Body of pancreas (tissue), 4 donors: Measurements from ENCODE around the gene GRM8.

Experiments
- CTCF ChIP-seq, 7 experiments: fragments of 450-650 bp in 4 of 7; fragments of 200-600 bp in 3 of 7; sonication (generic) in 3 of 7; IDR thresholded peaks; one replicate each; pipeline ENCODE4 v1.5.1; 2016 to 2019; ENCODE audit warnings: antibody characterized with exemption in 7 of 7
- POLR2A ChIP-seq, 3 donors: fragments of 450-650 bp; IDR thresholded peaks; one replicate each; pipeline ENCODE4 v1.6.1; 2016; ENCODE audit warnings: antibody characterized with exemption in 3 of 3, mild to moderate bottlenecking in 2 of 3

GRCh38 chr7:127040042-127040441 lies 212.7 kb downstream of the GRM8 start:
- no peak for TF ChIP-seq CTCF (IDR thresholded peaks at IDR 0.05)
- no peak for TF ChIP-seq POLR2A (IDR thresholded peaks at IDR 0.05)
